B cell (primary cell): Measurements from ENCODE around the gene SLC2A3. TPM values are rescaled to one million over a fixed set of nuclear protein-coding genes. Genes with fewer than 3 reads are reported as not detected.
"Not testable (repeated sequence)": the region's sequence is repeated elsewhere in the genome, so short reads cannot be mapped to it uniquely, and the experiment has no call there.

Experiments
- ATAC-seq: fragments of 200-7000 bp; cut with Tn5 transposase; one replicate; pipeline ENCODE4 v1.10.0; 2021; ENCODE audit warnings: low read depth, mild to moderate bottlenecking, moderate number of reproducible peaks, moderate library complexity
- CTCF ChIA-PET: fragments of 350-600 bp; sonication (Branson Sonifier 250); formaldehyde crosslinking; loops from one replicate; lab custom pipeline; 2021; ENCODE audit warnings: antibody characterized with exemption, inconsistent platforms; lab: Charles Lee
- POLR2A ChIA-PET: fragments of 350-600 bp; sonication (Branson Sonifier 250); formaldehyde crosslinking; loops from one replicate; lab custom pipeline; 2021; ENCODE audit warnings: antibody characterized with exemption; lab: Charles Lee
- DNase-seq: peaks from one replicate; pipeline ENCODE4 v3.0.0; 2013
- H2AFZ ChIP-seq: 2 replicates; pipeline ENCODE4 v1.6.1; 2012; ENCODE audit warnings: mild to moderate bottlenecking, low read depth, low read length; ENCODE audit not compliant: insufficient read depth, poor library complexity, severe bottlenecking
- H3K27ac ChIP-seq, 2 donors: 1 replicate in 1 of 2; 2 replicates in 1 of 2; pipeline ENCODE4 v1.5.1; 2012 to 2013; ENCODE audit warnings: low read length in 2 of 2, mild to moderate bottlenecking in 2 of 2, moderate library complexity in 1 of 2
- H3K27me3 ChIP-seq, 4 experiments: fragments of 200-600 bp in 1 of 4; sonication (generic) in 1 of 4; replicated peaks in 1 of 4; 1 replicate in 2 of 4; 2 replicates in 2 of 4; pipeline versions ENCODE4 v1.6.1 to v1.7.0; 2013 to 2016; ENCODE audit warnings: low read length in 3 of 4, mild to moderate bottlenecking in 2 of 4, mixed read lengths in 1 of 4, moderate library complexity in 1 of 4; ENCODE audit not compliant: insufficient read depth in 4 of 4, control insufficient read depth in 3 of 4; ENCODE audit errors: control extremely low read depth in 1 of 4
- H3K36me3 ChIP-seq, 2 experiments: replicated peaks in 1 of 2; 1 replicate in 1 of 2; 2 replicates in 1 of 2; pipeline versions ENCODE4 v1.6.1 to v1.7.1; 2013; ENCODE audit warnings: low read length in 1 of 2; ENCODE audit not compliant: insufficient read depth in 2 of 2, control insufficient read depth in 1 of 2; ENCODE audit errors: control extremely low read depth in 1 of 2, extremely low read depth in 1 of 2
- H3K4me1 ChIP-seq, 2 donors: fragments of 200-600 bp in 1 of 2; sonication (generic) in 1 of 2; 1 replicate in 1 of 2; 2 replicates in 1 of 2; pipeline versions ENCODE4 v1.5.1 to v1.6.1; 2013 to 2017; ENCODE audit warnings: low read length in 2 of 2; ENCODE audit not compliant: control insufficient read depth in 2 of 2, insufficient read depth in 2 of 2
- H3K4me2 ChIP-seq: replicated peaks from 2 replicates; pipeline ENCODE3; 2012; ENCODE audit warnings: mild to moderate bottlenecking, low read depth, low read length; ENCODE audit not compliant: poor library complexity, severe bottlenecking
- H3K4me3 ChIP-seq, 5 experiments: fragments of 200-600 bp in 1 of 5; sonication (generic) in 1 of 5; 1 replicate in 3 of 5; 2 replicates in 2 of 5; pipeline versions ENCODE4 v1.5.1 to v1.7.0; 2011 to 2016; ENCODE audit warnings: low read length in 4 of 5, mild to moderate bottlenecking in 4 of 5, low read depth in 2 of 5, control low read depth in 1 of 5, moderate library complexity in 1 of 5; ENCODE audit not compliant: insufficient read depth in 1 of 5; ENCODE audit errors: control extremely low read depth in 1 of 5, extremely low read depth in 1 of 5
- H3K79me2 ChIP-seq: fragments of 200-600 bp; sonication (generic); one replicate; pipeline ENCODE4 v1.6.0; 2016; ENCODE audit warnings: low read length; ENCODE audit not compliant: control insufficient read depth, insufficient read depth
- H3K9ac ChIP-seq: fragments of 200-600 bp; sonication (generic); 2 replicates; pipeline ENCODE4 v1.6.1; 2017; ENCODE audit warnings: mild to moderate bottlenecking, low read length, moderate library complexity
- H3K9me3 ChIP-seq, 3 donors: one replicate each; pipeline versions ENCODE4 v1.6.1 to v1.7.1; 2013; ENCODE audit warnings: low read length in 2 of 3; ENCODE audit not compliant: control insufficient read depth in 2 of 3, insufficient read depth in 1 of 3; ENCODE audit errors: control extremely low read depth in 1 of 3
- H4K20me1 ChIP-seq: 2 replicates; pipeline ENCODE4 v1.6.0; 2012; ENCODE audit warnings: mild to moderate bottlenecking, low read length; ENCODE audit not compliant: insufficient read depth, control insufficient read depth, poor library complexity, severe bottlenecking
- H3K27ac Mint-ChIP-seq: one replicate; pipeline ENCODE4 v1.8.0; 2021; ENCODE audit warnings: mixed read lengths
- H3K27me3 Mint-ChIP-seq: one replicate; pipeline ENCODE4 v1.8.0; 2021; ENCODE audit warnings: mixed read lengths
- H3K4me1 Mint-ChIP-seq: one replicate; pipeline ENCODE4 v1.8.0; 2021; ENCODE audit warnings: mixed read lengths
- H3K4me3 Mint-ChIP-seq: one replicate; pipeline ENCODE4 v1.8.0; 2021; ENCODE audit warnings: mixed read lengths
- H3K9me3 Mint-ChIP-seq: one replicate; pipeline ENCODE4 v1.8.0; 2022; ENCODE audit warnings: mixed read lengths; ENCODE audit not compliant: insufficient read depth
- EZH2 ChIP-seq: IDR thresholded peaks from 2 replicates; pipeline ENCODE4 v1.6.1; 2012; ENCODE audit warnings: borderline replicate concordance, low read depth, mild to moderate bottlenecking, moderate library complexity, low read length; ENCODE audit not compliant: insufficient read depth, poor library complexity, severe bottlenecking
- WGBS: methylation state at CpG from one replicate; pipeline ENCODE4 v1.1.5; 2013; ENCODE audit warnings: missing lambda C conversion rate; ENCODE audit not compliant: insufficient coverage; 5-methylcytosine and 5-hydroxymethylcytosine counted together
- intact Hi-C: fragments of 100-400 bp; cut with micrococcal nuclease; formaldehyde crosslinking; loops from one replicate; pipeline ENCODE4 v1.10.0; 2022
- polyA plus RNA-seq: library from polyadenylated mRNA; depleted of rRNA; stranded (reverse); fragments of >200 nt; gene quantifications from 2 replicates; pipeline ENCODE4 v1.2.3, GENCODE V29; 2012
- total RNA-seq, 2 donors: library from RNA; stranded (reverse); fragments of 120-200 nt in 1 of 2; gene quantifications; 1 replicate in 1 of 2; 2 replicates in 1 of 2; pipeline versions ENCODE4 v1.2.3 to v1.2.4, GENCODE V29; 2013 to 2022
- TF ChIP-seq, protein P1 (sequence below): fragments of 200-600 bp; IDR thresholded peaks from one replicate; pipeline ENCODE4 v1.8.0; 2022; ENCODE audit warnings: antibody characterized with exemption, mild to moderate bottlenecking

The SLC2A3 gene
- total and polyA plus RNA-seq, 2 donors (not counting 1 experiment from before 2014, with no cell fraction given), result 215 to 284 TPM

- Histone ChIP-seq H3K9me3 (no peaks in the 10 kb centered on the region), H3K36me3 (peaks cover 0 to 3% of the 10 kb centered on the region in 2 experiments), H3K4me2 (peak overlapping the region; percentile 78), H3K9ac (peak overlapping the region; percentile 77), H3K27me3 (no peaks in the 10 kb centered on the region), H3K27ac (peak overlapping the region; percentile 91 to 94), H2AFZ (peak overlapping the region; percentile 77), H4K20me1 (no peaks in the 10 kb centered on the region), H3K4me1 (peaks cover 25 to 34% of the 10 kb centered on the region in 2 donors), H3K4me3 (peak overlapping the region; percentile 63 to 91 (median 71)), H3K79me2 (peaks cover 11% of the 10 kb centered on the region)
- H3K4me3 Mint-ChIP-seq, result peak overlapping the region; percentile 91
- TF ChIP-seq, protein P1, sequence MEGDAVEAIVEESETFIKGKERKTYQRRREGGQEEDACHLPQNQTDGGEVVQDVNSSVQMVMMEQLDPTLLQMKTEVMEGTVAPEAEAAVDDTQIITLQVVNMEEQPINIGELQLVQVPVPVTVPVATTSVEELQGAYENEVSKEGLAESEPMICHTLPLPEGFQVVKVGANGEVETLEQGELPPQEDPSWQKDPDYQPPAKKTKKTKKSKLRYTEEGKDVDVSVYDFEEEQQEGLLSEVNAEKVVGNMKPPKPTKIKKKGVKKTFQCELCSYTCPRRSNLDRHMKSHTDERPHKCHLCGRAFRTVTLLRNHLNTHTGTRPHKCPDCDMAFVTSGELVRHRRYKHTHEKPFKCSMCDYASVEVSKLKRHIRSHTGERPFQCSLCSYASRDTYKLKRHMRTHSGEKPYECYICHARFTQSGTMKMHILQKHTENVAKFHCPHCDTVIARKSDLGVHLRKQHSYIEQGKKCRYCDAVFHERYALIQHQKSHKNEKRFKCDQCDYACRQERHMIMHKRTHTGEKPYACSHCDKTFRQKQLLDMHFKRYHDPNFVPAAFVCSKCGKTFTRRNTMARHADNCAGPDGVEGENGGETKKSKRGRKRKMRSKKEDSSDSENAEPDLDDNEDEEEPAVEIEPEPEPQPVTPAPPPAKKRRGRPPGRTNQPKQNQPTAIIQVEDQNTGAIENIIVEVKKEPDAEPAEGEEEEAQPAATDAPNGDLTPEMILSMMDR, result no peak
- no peak for TF ChIP-seq EZH2
- H3K9me3 Mint-ChIP-seq, result no peaks in the 10 kb centered on the region
- peak overlapping the region; percentile 94 for H3K27ac Mint-ChIP-seq
- DNase-seq (peak; percentile 67), ATAC-seq (no peak)
- H3K4me1 Mint-ChIP-seq, result peaks cover 36% of the 10 kb centered on the region
- H3K27me3 Mint-ChIP-seq, result no peaks in the 10 kb centered on the region
- POLR2A ChIA-PET, result interaction anchor here (1.1 to 3.2 kb wide), 4 partner anchors 11 to 26 kb away, joined by 4 to 49 read pairs (median 22); partner anchors contain the start of gene SLC2A3
- CTCF ChIA-PET, result interaction anchor here (1.5 to 12.8 kb wide), 6 partner anchors 11 to 119 kb away, joined by 4 to 221 read pairs (median 6); partner anchors contain the start of gene SLC2A3
- WGBS, result no CpG with 5 or more reads among the region's 3 CpGs
- intact Hi-C loops, result loop anchor here (1.0 kb wide), 7 partner anchors 11 to 123 kb away; partner anchors contain the start of genes FOXJ2, NECAP1 and SLC2A3
These were observed 23.7 kb upstream of the SLC2A3 start for GRCh38 chr12:7959701-7960121.

DNA sequence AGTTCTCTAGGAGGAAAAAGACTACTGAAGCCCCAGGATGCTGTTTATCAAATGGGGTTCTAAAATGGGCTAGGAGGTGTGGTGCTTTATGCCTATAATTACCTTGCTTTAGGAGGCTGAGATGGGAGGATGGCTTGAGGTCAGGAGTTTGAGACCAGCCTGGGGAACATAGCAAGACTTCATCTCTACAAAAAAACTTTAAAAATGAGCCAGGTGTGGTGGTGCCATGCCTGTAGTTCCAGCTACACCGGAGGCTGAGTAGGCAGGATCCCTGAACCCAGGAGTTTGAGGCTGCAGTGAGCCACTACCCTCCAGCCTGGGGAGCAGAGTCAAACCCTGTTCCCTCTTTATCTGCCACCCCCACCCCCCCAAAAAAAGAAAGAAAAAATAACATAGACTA is 23.3 kb upstream of the SLC2A3 start:
- Histone ChIP-seq H3K36me3 (no peaks in the 10 kb centered on the region), H3K27ac (peak overlapping the region; percentile 91 to 94), H2AFZ (peak overlapping the region; percentile 77), H3K4me3 (peak overlapping the region in 2 of 5 experiments; percentile 71 to 83), H3K79me2 (peaks cover 11% of the 10 kb centered on the region), H3K27me3 (no peaks in the 10 kb centered on the region), H4K20me1 (no peaks in the 10 kb centered on the region), H3K9ac (peak overlapping the region; percentile 77), H3K4me1 (peaks cover 25 to 34% of the 10 kb centered on the region in 2 donors), H3K4me2 (peak overlapping the region; percentile 78), H3K9me3 (no peaks in the 10 kb centered on the region)
- POLR2A ChIA-PET, result interaction anchor here (1.1 to 3.2 kb wide), 4 partner anchors 11 to 26 kb away, joined by 4 to 49 read pairs (median 22); partner anchors contain the start of gene SLC2A3
- Mint-ChIP-seq H3K27ac (peak overlapping the region; percentile 94), H3K27me3 (no peaks in the 10 kb centered on the region), H3K9me3 (no peaks in the 10 kb centered on the region), H3K4me3 (peak overlapping the region; percentile 91), H3K4me1 (peaks cover 36% of the 10 kb centered on the region)
- 33% methylated on average over 1 of the region's 1 CpG for WGBS
- intact Hi-C loops, result no loop called here
- CTCF ChIA-PET, result interaction anchor here (1.7 to 12.8 kb wide), 3 partner anchors 15 to 35 kb away, joined by 7 to 221 read pairs (median 65); partner anchors contain the start of gene SLC2A3
- DNase-seq (no peak), ATAC-seq (no peak)
- TF ChIP-seq EZH2, result no peak
- TF ChIP-seq, protein P1, result no peak

- WGBS, result 98% methylated on average over 10 of the region's 19 CpGs
- not testable (repeated sequence) for ATAC-seq, H2AFZ ChIP-seq
These were observed 18.9 kb upstream of the SLC2A3 start for GRCh38 chr12:7954877-7955276.

More at GRCh38 chr12:7954877-7955276, 18.9 kb upstream of the SLC2A3 start:
- intact Hi-C loops, H3K9me3 ChIP-seq, H3K27ac Mint-ChIP-seq, DNase-seq, H4K20me1 ChIP-seq, H3K4me3 Mint-ChIP-seq, POLR2A ChIA-PET, H3K79me2 ChIP-seq, H3K27me3 ChIP-seq, H3K27me3 Mint-ChIP-seq, H3K9me3 Mint-ChIP-seq, H3K9ac ChIP-seq, H3K4me3 ChIP-seq, H3K36me3 ChIP-seq, H3K27ac ChIP-seq, H3K4me2 ChIP-seq: not testable (repeated sequence)
- CTCF ChIA-PET, result interaction anchor here (12.8 kb wide), 1 partner anchor 19 kb away, joined by 221 read pairs; the partner anchor contains the start of gene SLC2A3
- peaks cover 12 to 16% of the 10 kb centered on the region in 2 donors for H3K4me1 ChIP-seq
- peaks cover 19% of the 10 kb centered on the region for H3K4me1 Mint-ChIP-seq
